T-helper 1 cell treated with Interleukin-12 subunit alpha and Interleukin-12 subunit beta and Interleukin-4 antibody, amounts not matched to agents 30 ng/mL and 1 ng/mL, for 36 hours (primary cell): ENCODE results near the gene CTCF. TPM values are rescaled to one million over a fixed set of nuclear protein-coding genes. Genes with fewer than 3 reads are reported as not detected.

ENCODE experiments used
- intact Hi-C: fragments of 100-400 bp; cut with micrococcal nuclease; formaldehyde crosslinking; loops from one replicate; pipeline ENCODE4 v1.15.1; 2024
- total RNA-seq: library from RNA; stranded (reverse); gene quantifications from 2 replicates; pipeline ENCODE4 v1.2.3, GENCODE V29; 2022

CTCF gene, protein sequence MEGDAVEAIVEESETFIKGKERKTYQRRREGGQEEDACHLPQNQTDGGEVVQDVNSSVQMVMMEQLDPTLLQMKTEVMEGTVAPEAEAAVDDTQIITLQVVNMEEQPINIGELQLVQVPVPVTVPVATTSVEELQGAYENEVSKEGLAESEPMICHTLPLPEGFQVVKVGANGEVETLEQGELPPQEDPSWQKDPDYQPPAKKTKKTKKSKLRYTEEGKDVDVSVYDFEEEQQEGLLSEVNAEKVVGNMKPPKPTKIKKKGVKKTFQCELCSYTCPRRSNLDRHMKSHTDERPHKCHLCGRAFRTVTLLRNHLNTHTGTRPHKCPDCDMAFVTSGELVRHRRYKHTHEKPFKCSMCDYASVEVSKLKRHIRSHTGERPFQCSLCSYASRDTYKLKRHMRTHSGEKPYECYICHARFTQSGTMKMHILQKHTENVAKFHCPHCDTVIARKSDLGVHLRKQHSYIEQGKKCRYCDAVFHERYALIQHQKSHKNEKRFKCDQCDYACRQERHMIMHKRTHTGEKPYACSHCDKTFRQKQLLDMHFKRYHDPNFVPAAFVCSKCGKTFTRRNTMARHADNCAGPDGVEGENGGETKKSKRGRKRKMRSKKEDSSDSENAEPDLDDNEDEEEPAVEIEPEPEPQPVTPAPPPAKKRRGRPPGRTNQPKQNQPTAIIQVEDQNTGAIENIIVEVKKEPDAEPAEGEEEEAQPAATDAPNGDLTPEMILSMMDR
- total RNA-seq, result 75.3 and 79.3 TPM in 2 replicates

DNA sequence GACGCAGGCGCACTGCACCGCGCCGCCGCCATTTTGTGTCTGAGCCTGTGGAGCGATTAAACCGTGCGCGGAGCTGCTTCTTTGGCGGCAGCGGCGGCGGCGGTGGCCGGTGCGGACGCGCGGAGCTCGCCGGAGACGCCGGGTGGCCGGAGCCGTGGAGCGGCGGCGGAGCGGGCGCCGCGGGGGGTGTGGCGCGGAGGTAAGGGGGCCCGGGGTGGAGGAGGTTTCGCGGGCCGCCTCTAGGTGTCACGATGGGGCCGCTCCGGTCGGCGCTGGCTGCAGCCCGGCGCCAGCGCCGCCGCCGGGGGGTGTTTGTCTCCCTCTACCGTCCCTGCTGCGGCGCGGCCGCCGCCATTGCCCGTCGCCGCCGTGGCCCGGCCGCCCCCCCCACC, at the start of gene CTCF:
Gene CTCF (plus strand): TSS at position 1 of the 392 bp plus-strand sequence. CDS start 48,307 bp downstream, outside the sequence.
- intact Hi-C loops, result loop anchor here (1.0 to 2.0 kb wide), 20 partner anchors 15 to 748 kb away; partner anchors contain the start of genes ACD, ATP6V0D1, C16orf86 and CARMIL2

DNA sequence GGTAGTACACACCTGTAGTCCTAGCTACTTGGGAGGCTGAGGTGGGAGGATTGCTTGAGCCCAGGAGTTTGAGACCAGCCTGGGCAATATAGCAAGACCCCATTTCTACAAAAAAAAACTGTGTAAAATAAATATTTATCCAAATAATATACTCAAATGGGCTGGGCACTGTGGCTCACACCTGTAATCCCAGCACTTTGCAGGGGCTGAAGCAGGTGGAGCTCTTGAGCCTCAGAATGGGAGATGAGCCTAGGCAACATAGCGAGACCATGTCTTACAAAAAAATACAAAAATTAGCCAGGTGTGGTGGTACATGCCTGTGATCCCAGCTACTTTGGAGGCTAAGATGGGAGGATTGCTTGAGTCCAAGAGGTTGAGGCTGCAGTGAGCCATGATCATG, 48.4 kb upstream of the CTCF start:
- intact Hi-C loops, result loop anchor here (1.0 kb wide), 3 partner anchors 20 to 86 kb away; partner anchors contain the start of gene ATP6V0D1

DNA sequence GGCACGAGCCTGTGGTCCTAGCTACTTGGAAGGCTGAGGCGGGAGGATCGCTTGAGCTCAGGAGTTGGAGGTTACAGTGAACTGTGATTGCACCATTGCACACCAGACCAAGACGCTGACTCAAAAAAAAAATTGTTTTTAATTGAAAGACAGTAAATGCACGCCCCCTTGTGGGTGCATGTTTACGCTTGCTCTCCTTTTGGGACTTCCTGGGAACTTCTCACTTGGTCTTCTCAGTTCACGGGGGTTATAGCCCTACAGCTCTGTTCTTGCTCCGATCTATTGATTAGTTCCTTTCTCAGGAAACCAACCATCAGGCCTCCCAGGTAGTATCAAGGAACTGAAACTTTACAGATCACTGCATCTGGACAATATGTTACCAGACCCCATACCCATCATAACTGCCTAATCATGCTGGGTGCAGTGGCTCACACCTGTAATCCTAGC, 47.9 kb upstream of the CTCF start:
- intact Hi-C loops, result loop anchor here (1.0 kb wide), 3 partner anchors 20 to 86 kb away; partner anchors contain the start of gene ATP6V0D1

DNA sequence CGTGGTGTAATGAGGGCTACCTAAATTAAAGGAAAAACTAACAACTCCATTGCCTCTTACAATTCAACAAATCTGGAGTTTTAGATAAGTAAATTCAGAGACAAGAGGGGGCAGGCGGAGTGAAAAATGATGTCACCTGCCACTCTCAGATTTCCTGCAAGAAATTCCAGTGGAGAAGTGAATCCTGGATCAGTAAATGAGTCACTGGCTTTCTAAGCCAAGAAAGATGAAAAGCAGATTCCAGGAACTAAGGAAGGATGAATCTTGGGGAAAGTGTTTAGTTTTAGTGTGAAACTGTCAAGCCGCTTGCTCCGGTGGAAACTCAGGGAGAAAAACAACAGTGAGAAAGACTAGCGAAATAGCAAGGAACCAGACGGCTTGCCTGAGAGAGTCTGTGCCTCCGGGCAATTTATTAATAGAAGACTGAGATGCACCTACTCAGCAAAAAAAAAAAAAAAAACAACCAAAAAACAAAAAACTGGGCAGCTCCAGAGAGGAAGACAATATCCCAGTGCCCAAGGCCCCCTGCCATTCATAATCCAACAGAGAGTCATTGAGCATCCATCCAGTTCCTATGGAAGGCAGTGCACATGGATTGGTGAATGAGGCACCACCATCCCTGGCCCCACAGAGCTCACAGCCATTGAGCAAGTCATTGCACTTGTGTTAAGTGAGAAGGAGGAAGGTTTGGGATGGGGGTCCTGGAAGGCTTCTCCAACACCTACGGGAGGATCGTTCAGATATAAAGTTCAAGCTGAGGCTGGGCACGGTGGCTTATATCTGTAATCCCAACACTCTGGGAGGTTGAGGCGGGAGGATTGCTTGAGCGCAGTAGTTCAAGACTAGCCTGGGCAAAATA, 45.8 kb upstream of the CTCF start:
- intact Hi-C loops, result no loop called here

DNA sequence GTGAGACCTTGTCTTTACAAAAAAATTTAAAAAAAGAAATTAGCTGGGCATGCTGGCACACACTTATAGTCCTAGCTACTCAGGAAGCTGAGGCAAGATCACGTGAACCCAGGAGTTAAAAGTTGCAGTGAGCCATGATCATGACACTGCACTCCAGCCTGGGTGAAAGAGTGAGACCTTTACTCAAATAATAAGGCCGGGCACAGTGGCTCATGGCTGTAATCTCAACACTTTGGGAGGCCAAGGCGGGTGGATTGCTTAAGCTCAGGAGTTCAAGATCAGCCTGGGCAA, 45.2 kb upstream of the CTCF start:
- intact Hi-C loops, result no loop called here

DNA sequence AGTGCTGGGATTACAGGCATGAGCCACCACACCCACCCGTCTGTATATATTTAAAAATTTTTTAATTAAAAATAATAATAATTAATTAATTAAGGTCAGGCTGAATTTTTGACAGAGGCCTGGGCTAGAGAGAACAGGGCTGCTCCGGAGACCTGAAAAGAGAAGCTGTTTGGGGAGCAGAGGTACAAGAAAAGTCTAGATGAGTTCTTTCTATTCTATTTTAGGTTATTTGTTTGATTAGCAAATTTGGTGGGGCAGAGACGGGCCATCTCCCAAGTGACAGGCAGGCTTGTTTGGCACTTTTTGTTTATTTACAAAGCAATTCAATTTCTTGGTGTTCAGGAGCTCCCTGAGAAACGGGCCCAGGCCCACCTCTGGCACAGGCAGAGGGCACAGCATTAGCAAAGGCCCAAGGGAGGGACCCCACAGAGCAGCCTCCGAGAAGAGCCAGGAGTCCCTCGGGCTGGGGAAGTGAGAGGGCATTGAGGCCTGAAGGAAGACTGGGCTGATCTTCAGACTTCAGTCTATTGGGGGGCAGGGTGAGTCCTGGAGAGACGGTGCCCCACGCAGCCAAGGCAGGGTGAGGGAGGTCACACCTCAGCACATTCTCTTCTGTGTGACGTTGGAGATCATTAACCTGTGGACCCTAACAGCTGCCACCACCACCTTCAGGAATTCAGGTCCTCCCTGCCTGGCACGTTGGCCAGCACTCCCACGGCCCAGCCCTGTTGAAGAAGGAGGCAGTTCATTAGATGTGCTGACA, 44.5 kb upstream of the CTCF start:
- intact Hi-C loops, result no loop called here

DNA sequence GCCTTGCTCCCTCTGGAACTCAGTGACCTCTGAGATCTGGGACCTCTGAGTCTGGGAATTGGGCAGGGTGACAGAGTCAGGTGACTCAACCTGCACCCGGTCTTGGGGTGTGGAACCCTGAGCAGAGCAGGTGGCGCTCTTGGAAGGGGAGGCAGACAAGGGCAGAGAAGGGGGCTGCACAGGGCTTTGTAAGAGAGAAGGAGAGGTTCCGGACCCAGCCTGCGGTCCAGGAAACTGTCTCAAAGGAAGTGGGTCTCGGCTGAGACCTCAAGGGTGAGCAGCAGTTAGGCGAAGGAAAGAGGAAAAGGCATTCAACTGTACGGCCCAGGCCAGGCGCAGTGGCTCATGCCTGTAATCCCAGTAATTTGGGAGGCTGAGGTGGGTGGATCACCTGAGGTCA, 43.6 kb upstream of the CTCF start:
- intact Hi-C loops, result no loop called here

DNA sequence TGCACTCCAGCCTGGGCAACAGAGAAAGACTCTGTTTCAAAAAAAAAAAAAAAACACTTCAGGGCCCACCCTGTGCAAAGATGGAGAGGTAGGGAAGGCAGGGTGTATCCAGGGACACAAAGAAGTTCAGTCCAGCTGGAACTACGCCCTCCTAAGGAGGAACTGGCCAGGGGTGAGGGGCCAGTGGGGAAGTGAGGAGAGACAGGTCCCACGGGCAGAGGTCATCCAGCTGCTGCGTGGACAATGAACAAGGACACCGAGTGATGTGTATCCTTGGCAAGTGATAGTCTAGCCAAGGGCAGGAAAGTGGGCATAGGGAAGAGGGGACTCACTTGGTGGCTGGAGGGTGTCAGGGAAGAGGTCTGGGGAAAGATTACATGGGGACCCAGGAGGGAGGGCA, 43.1 kb upstream of the CTCF start:
- intact Hi-C loops, result no loop called here

DNA sequence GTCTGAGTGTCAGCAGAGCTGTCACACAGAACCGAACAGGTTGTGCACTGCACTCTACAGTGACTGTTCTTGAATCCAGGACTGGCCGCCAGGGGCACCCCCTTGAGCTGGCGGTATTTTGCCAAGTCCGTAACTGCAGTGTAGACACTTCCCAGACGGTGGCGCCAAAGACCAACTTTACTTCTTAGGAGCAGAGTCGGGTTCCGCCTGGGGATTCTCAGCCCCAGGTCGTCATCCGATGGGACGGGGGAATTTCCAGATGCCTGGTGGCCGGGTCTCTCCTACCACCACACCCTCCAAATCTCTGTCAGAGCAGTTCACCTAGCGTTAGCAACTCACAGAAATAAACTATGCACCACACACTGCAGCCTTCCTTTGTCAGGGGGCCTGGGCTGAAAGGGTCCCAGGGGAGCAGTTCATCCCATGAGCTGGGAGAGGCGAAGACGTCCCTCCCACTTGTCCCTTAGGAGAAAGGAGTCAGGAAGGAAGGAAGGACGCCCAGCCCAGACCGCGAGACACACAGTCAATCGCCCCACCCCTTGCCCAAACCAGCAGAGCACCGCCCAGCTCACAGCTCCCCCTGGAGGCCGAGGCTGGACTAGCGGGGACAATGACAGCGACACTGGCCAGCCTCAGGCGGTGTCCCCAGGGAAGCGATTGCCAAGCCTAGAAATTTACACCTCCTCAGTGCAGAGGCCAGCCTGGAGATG, 41.1 kb upstream of the CTCF start:
- intact Hi-C loops, result loop anchor here (1.0 to 2.0 kb wide), 16 partner anchors 15 to 519 kb away; partner anchors contain the start of genes ATP6V0D1, CARMIL2, CTCF and GFOD2

DNA sequence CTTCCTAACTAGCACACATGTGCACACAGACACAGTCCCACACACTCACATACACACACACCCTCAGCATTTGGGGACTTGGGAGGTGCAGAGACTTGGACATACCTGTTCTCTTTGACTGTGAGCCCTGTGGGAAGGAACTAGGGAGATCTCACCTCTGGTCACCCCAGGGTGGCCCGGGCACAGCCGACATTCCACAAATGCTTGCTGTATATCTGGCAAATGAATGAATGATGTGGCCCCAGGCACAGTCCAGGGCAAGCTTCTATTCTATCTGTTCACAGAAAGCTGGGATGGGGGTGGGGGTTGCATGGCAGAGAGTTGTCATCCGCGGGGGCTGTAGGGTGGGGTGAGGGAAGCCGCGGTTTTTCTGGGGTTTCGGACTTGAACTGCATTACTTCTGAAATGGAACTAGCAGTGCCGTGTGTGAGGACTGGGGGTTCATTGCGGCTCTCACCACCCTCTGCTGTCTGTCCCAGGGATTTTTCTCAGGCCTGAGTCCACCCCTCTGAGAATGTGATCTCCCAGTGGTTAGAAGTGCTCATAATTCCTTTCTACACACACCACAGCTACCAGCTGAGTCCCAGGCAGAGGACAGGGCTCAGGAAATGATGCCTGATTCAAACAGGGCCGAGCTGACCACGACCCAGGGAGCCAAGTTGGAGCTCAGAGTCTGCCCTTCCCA, 37.0 kb upstream of the CTCF start:
- intact Hi-C loops, result no loop called here

DNA sequence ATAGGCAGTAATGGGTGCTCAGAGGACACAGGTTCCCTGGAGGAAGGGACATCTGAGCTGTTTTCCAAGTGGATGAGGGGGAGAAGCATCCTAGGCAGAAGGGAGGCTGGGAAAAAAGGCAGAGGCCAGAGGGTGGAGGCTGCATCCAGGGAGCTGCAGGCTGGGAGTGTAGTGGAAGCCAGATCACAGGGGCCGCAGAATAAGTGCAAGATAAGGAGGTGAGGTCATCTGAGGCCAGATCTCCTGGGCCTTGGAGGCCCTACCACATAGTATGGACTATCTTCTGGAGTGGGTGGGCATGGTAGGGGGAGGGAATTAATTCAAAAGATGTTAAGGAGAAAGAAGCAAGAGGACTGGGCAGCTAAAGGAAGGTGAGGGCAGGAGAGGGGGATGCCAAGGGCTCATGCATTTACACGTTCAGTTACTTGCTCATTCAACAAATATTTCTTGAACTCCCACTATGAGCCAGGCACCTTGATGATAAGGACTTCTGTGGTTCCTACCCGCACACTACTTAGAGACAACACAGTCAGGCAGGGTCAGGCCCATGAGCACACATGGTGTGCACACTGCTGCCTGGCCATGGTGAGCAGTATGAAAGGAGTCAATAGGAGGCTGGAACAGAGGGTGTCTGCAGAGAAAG, 36.1 kb upstream of the CTCF start:
- intact Hi-C loops, result no loop called here

DNA sequence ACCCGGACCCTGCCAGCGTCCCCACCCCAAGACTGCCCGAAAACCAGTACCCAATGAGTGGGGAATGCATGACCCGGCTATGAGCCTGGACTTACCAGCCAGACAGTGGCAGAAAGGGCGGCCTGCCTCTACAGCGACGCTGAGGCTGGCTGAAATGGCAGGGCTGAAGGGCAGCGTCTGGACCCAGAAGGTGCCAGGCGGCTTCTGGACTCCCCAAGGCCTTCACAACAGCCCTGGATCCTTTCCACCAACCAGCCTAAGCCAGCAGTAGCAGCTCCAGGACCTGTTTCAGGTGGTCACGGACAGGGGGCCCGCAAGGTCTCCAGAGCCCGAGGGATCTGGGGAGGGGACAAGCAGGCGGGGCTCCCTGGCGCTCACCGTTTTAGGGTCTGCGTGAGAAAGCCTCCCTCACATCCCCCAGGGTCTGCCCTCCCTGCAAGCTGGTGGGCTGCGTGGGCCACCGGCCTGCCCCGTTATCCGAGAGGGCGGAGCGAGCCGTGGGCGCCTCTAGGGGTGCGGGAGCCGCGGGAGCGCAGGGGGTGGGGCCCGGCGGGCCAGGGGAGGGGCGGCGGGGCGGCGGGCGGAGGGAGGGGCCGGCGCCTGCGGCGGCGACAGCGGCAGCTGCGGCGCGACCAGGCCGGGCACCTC, 34.0 kb upstream of the CTCF start, which contains the start of gene RIPOR1:
Gene RIPOR1 (plus strand): TSS at position 608 of the 648 bp plus-strand sequence. CDS start 9,618 bp downstream, outside the sequence.
- intact Hi-C loops, result no loop called here

DNA sequence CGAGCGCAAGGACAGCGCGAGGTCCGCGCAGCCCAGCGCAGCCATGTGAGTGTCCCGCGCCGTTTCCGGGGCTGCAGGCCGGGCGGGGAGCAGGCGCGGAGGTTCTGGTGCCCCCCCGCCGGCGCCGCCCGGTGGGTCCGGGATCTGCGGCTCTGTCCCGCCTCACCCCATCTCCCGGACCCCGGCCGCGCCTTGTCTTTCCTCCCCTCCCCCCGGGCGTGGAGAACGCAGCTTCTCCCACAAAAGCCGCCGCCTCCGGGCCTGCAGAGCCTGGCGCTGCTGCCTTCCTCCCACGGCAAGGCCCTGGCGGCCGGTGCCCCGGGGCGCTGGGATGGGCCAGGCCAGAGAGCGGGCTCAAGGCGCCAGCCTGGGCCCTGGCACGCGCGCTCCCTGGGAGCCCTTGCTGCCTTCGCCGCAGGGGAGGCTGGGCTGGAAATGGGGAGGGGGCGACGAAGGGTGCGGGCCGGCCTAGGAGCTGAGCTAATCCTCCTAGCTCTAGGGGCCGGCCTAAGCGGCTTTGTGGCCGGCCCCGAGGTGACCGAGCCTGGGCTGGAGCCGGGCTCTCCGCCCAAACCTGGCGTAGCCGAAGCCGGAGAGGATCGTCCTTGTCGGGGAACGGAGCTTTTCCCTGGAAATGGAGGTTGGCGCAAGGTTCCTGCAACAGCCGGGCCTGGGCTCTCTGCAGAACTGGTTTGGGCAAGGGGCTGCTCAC, 33.3 kb upstream of the CTCF start:
- intact Hi-C loops, result no loop called here

DNA sequence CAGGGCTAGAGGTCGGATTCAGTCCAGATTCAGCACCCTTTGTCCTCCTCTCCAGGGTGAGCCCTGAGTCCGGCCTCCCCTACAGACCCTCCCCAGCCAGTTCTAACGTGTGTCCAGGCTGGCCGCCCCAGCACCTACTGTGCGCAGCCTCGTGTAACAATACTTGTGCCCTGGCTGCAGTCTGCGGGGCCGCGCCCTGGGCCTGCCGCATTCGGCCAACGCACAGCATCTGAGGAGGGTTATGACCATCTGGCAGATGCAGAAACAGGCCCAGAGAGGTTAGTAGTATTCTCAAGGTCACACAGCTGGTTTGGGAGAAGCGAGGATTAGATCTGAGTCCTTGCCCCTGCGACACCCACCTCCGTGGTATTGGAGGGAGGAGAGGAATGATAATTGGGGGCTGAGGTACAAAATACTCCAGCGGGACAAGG, 32.7 kb upstream of the CTCF start:
- intact Hi-C loops, result no loop called here

DNA sequence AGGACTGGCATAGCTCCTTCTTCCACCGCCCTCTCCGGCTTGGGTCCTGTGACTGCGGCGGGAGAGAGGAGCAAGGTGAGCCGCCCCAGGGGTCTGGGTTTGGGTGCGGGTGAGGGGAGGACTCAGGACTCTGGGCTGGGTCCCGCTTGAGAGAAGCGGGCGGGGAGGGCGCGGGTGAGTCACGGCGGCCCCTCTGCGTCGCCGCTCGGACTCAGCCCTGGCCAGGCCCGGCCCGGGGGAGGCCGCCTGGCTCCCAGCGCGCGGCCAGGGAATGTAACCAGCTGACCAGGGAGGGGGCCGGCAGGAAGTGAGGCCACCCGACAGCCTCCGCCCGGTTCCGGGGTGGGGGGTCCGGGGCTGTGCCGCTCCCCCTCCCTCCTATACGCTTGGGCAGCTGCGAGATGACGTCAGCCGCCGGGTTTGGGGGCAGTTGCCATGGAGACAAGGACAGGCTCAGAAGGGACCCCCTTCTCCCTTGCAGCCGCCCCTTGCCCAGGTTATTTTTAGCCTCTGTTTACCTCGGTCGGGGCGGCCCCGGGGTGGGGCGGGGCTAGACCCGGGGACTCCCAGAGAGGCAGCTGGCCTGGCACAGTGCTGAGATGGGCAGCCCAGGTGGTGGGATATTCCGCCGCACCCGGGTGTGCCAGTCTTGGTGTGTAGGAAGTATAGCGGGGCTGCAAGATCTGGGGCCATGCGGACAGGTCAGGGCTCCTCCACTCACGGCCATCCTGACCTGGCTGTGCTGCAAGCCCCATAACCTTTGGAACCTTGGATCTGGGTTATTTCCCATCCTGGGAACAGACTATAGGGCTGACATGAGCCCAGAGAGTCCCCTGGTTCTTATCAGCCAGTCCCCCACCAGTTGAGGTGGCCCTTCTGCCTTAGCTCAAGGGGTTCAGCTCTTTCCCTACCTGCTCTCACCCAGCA, 32.0 kb upstream of the CTCF start:
- intact Hi-C loops, result no loop called here

DNA sequence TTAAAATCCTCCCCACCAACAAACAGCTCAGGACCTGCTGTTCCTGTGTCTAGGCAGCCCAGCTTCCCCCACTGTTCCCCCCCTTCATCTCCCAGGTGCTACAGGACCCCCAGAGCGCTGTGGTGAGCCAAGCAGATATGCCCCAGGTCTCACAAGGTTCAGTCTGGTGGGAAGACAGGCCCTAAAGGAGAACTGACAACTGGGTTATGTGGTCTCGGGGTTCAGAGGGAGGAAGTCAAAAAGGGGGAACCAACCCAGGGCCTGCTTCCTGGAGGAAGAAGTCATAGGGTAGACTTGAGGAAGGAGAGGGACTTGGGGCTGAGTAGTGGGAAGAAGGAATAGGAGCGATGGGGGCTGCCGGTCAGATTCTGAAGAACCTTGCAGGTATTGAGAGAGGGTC, 31.1 kb upstream of the CTCF start:
- intact Hi-C loops, result no loop called here
